ENCODE results near the gene SLC2A13. TPM values are rescaled to one million over a fixed set of nuclear protein-coding genes. Genes with fewer than 3 reads are reported as not detected.
"Not testable (repeated sequence)": the region's sequence is repeated elsewhere in the genome, so short reads cannot be mapped to it uniquely, and the experiment has no call there.

Gene SLC2A13
- total RNA-seq, 1 donor from 2014 or later = 14.0 TPM

DNA sequence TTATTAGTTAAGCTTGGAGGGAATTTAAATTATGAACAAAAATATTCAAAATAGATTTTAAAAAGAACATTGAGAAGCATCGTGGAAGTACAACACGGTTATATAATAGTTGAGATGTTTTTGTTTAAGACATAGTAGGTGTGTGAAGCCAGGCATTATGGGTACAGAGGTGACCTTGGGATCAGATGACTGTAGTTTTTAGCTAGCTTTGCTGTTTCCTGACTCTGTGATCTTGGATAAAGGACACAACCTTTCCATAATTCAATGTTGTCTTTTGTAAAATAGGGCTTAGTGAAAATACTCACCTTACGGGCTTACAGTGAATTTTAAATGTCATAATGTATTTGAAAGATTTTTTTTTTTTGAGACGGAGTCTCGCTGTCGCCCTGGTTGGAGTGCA is 239.7 kb downstream of the SLC2A13 start:
- no peak for DNase-seq

- no peak for DNase-seq
These were observed 245.2 kb downstream of the SLC2A13 start for GRCh38 chr12:39860695-39861094.

DNA sequence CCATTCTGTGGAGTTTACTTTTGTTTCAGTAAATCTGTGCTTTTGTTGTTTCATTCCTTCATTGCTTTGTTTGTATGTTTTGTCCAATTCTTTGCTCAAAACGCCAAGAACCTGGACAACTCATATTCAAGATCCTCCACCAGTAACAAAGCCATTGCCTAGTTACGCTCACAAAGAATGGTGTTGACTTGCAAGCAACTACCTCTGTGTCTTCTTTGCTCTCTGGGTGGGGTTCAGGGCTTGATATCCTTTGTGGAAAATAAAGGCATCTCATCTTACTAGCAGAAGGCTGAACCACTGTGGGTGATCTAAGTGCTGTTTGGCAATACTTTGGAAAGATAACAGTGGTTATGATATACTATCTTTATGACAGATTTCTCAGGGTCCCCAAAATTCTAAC is 252.9 kb downstream of the SLC2A13 start:
- DNase-seq = no peak

DNA sequence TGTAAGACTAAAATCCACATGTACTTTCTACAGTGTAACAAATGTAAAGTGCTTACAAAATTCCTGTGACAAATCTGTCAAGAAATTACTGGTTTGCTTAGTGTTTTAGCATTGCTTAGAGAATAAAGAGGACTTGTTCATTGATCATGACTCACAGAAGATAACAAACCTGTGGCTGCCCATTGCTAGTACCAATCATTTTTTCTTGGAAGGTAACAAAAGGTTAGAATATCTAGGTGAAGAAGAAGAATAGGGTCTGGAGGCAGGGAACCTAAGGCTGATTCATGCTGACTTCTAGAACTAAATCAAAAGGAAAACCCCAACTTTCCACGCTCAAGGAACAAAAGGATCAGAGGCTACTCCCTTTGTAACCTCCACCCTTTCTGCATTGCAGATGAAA is 253.5 kb downstream of the SLC2A13 start:
- DNase-seq = no peak

GRCh38 chr12:39848218-39848617 is 257.7 kb downstream of the SLC2A13 start:
- not testable (repeated sequence) for DNase-seq

DNA sequence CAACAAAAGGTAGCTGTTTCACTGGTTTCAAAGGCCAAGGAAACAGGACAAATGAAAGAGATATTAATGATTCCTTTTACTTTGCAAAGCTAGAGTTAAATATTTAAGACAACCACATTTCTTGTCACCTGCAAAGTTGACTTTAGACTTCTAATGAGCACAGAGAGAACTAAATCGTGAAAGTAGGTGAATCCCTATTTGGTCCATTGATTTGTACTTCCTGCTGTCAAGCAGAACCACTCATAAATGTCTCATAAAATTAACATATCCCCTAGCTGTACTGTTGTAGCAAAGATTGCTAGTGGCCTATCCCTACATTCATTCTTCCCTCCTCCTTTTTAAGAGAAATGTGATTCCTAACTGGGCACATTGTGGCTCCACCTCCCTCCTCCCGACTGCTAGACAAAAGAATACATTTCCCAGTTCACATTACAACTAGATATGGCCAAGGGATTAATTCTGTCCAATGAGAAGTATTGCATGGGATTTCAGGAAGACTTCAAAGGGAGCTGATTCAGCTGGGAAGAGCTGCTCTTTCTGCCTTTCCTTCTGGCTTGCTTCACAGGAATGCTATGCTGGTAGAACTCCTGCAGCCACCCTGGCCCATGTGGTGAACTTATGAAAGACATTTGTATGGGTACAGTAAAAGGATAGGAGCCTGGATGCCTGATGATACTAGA is 258.8 kb downstream of the SLC2A13 start:
- DNase-seq = no peak

DNA sequence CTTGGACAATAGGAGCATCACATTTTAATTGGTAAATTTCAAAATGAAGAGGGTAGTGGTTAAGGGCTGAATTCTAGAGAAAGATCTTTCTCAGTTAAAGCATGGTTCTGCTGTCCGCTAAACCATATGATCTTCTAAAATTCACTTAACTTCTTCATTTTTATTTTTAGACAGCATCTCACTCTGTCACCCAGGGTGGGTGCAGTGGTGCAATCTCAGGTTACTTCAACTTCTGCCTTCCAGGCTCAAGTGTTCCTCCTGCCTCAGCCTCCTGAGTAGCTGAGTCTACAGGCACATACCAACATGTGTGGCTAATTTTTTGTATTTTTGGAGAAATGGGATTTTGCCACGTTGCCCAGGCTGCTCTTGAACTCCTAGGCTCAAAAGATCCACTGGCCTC is 259.6 kb downstream of the SLC2A13 start:
- no peak for DNase-seq

DNA sequence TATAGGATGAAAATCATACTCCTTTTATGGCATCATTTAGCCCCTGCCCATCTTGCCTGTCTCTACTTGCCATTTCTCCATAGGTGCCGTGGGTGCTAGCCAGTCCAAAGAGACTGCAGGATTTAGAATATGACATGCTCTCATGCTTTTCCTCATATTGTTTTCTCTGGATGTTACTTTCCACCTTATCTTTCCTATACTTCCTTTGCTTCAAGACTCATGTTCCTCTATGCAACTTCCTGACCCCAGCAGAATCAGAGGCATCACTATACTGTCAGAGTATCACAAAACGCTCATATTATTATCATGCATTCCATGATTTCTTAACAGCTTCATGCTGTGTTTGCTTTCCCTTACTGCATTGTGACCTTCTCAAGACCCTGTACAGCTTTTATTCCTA is 265.5 kb downstream of the SLC2A13 start:
- no peak for DNase-seq

DNA sequence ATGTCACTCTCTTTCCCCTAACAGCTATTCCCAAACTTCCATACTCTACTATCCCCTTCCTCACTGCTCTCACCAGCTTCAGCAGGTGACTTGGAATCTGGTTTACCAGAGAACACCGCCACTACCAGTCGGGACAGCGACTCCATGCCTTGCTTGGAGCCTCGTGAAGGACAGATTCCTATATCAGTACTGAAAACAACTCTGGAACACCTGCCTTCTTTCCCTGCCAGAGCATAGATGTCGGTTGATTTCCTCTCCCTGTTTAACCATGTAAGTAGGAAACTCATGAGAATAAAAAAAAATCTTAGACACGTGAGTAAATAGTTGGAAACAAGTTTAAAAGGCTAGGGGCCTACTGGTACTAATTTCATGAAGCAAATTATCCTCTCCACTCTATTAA is 266.8 kb downstream of the SLC2A13 start:
- no peak for DNase-seq

DNA sequence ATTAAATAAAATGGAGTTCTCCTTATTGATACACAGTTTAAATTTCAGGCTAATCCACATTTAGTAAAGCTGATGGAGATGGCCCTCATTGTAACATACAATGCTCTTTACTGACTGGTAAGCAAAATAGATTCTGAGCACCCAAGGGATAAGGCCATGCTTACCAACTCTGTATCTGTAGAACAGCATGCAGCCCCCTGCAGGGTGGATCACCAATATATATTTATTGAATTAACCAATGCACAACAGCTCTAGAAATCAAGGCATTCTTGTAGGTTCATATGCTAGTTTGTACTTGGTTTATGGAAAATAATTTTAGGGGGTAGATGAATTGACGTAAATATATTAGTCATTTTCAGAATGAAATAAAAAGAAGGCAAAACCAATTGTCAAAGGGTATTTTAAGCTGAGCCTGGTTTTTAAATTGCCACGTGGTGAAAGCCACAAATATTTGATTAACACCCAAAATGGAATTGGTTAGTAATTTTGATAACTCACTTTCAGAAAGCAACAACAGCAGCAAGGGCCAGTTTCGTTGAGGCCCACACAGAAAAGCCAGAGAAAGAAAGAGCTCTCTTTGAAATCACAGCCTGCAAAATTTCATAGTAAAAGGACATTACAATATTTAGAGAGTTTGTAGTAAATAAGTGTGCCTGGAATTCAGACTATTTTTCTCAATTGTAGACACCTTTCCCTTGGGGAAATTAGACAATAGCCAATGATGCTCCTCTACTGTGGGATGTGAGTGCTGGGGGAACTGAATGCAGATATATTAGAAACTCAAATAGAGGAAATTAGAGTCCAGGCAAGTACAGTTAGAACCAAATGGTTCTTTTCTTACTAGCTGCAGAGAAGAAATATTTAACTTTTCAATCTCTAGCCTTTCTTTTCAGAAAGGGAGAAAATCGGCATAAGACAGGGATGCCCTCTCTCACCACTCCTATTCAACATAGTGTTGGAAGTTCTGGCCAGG is 270.1 kb downstream of the SLC2A13 start:
- no peak for DNase-seq

- no peak for DNase-seq
These were observed 274.1 kb downstream of the SLC2A13 start for GRCh38 chr12:39831587-39832315.

- peak; percentile 9 for DNase-seq
These were observed 274.9 kb downstream of the SLC2A13 start for GRCh38 chr12:39830852-39831520.

GRCh38 chr12:39830171-39830570 is 275.7 kb downstream of the SLC2A13 start:
- peak; percentile 29 for DNase-seq

- no peak for DNase-seq
These were observed 281.2 kb downstream of the SLC2A13 start for GRCh38 chr12:39824505-39825212.

DNA sequence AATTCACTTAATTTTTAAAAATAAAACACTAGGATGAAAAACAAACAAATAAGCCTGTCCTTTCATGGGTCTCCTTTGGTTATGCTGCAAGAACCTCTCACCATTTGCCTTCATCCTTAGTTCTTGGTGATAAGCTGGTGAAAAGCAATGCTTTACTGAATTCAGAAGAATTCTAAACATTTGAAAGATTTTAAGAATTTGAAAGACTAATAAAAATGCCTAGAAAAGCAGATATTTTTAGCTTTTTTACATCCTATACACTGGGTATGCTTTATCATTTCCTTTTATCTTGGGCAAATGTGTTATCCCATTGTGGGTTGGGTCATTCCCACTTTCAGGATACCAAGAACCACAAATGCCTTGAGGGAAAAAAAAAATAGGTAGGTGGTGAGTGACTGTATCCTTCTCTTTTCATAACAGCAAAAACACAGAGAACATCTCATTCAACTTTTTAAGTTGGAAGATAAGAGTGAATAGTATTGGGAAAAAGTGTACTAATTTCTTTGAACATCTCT is 289.2 kb downstream of the SLC2A13 start:
- no peak for DNase-seq

DNA sequence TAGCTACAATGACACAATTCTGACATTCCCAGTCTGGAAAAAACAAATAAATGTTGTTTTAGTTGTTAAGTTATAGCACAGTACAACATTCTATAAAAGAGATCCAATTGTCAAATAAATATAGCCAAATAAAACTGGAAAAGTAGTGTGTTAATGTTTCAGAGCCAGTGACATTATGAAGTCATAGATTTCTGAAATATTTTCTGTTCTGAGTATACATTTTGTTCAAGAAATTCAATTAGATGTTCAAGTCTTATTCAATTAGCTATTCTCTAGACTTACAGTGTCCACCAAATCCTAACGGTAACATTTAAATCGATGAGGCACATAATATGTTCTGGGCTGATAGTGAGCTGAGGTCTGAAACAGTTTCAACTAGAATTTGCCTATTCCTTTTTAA is 290.1 kb downstream of the SLC2A13 start:
- peak; percentile 28 for DNase-seq

GRCh38 chr12:39814626-39815025 is 291.3 kb downstream of the SLC2A13 start:
- DNase-seq = no peak

- peak; percentile 78 for DNase-seq
These were observed 292.1 kb downstream of the SLC2A13 start for GRCh38 chr12:39813776-39814175.

DNA sequence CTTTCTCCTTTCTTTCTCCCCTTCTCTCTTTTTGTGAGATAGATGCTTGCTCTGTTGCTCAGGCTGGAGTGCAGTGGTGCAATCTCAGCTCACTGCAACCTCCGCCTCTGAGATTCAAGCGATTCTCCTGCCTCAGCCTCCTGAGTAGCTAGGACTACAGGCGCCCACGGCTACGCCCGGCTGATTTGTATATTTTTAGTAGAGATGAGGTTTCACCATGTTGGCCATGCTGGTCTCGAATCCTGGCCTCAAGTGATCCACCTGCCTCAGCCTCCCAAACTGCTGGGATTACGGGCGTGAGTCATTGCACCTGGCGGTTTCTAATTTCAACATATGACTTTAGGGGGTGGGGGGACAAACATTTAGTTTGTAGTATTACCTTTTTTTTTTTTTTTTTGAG is 293.4 kb downstream of the SLC2A13 start:
- DNase-seq = not testable (repeated sequence)

DNA sequence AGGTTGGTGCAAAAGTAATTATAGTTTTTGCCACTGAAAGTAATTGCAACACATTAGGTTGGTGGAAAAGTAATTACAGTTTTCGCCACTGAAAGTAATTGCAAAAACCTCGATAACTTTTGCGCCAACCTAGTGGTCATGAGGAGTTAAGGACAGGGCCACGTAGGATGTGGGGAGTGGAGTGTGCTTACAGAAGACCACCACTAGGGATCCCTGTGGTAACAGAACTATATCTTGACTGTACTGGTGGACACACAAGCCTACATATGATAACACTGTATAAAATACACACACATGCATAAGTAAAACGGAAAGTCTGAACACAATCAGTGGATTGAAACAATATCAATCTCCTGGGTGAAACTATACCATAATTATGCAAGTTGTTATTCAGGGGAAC is 298.8 kb downstream of the SLC2A13 start:
- no peak for DNase-seq

- no peak for DNase-seq
These were observed 300.2 kb downstream of the SLC2A13 start for GRCh38 chr12:39805651-39806050.
